ENCODE results near the gene FGF19. TPM values are rescaled to one million over a fixed set of nuclear protein-coding genes. Genes with fewer than 3 reads are reported as not detected.
"Not testable (repeated sequence)": the region's sequence is repeated elsewhere in the genome, so short reads cannot be mapped to it uniquely, and the experiment has no call there.

Gene FGF19
- total and polyA plus RNA-seq, 9 of the 15 experiments (the other 6 are each of a cell fraction or from before 2014, with no cell fraction given) = 0.11 TPM; not detected in 8

GRCh38 chr11:69687969-69688771 lies 15.7 kb downstream of the FGF19 start (continued):
- TF ChIP-seq MGA (IDR thresholded peaks at IDR 0.05) (peak; percentile 32; the same call in 1 of the 2 replicates), SOX6 (IDR thresholded peaks at IDR 0.05) (0 out of 2 replicates have a peak, but pooled peaks have one; percentile 15), C11orf30 (IDR thresholded peaks at IDR 0.05; ENCODE audit: low read depth) (peak; percentile 86), ZEB2 (IDR thresholded peaks at IDR 0.05) (peak; percentile 59; the same call in 1 of the 2 replicates), MAFF (IDR thresholded peaks at IDR 0.05; ENCODE audit: low read length) (peak; percentile 89), JUND (IDR thresholded peaks at IDR 0.05; ENCODE audit: borderline replicate concordance, low read depth, low read length) (peak; percentile 47; the same call in 1 of the 2 replicates), JUND (tag; IDR thresholded peaks at IDR 0.05; ENCODE audit: borderline replicate concordance, low read depth, low read length) (peak; percentile 59; the same call in 2 of the 3 replicates), CBFA2T3 (IDR thresholded peaks at IDR 0.05) (peak; percentile 28; the same call in 1 of the 2 replicates), SMARCA4 (IDR thresholded peaks at IDR 0.05) (peak; percentile 47; the same call in 1 of the 2 replicates), ARID1B (IDR thresholded peaks at IDR 0.05) (peak; percentile 38; the same call in 1 of the 2 replicates), TRIM24 (IDR thresholded peaks at IDR 0.05) (peak in 1 of 2 experiments; percentile 66; a peak in 3 of 4 replicates), DPF2 (IDR thresholded peaks at IDR 0.05) (peak; percentile 58; the same call in 1 of the 2 replicates), MAX (CRISPR knock-in tag; IDR thresholded peaks at IDR 0.05) (peak; percentile 63)
- TF ChIP-seq, protein P1, sequence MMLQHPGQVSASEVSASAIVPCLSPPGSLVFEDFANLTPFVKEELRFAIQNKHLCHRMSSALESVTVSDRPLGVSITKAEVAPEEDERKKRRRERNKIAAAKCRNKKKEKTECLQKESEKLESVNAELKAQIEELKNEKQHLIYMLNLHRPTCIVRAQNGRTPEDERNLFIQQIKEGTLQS (IDR thresholded peaks at IDR 0.05) = peak; percentile 61
- TF ChIP-seq, protein P1 (CRISPR knock-in tag; conservative IDR thresholded peaks at IDR 0.05) = not testable (repeated sequence)
